PC-9 (cell line): ENCODE data around the gene CST9.

Source experiments
- EZH2 ChIP-seq: fragments of 200-600 bp; sonication (generic); IDR thresholded peaks from 2 replicates; pipeline ENCODE4 v1.8.0; 2017; ENCODE audit warnings: antibody characterized with exemption, low read depth
- TF ChIP-seq, protein P1 (sequence below): fragments of 200-600 bp; sonication (generic); conservative IDR thresholded peaks from 2 replicates; pipeline ENCODE4 v1.6.1; 2017; ENCODE audit warnings: mixed run types, antibody characterized with exemption, mild to moderate bottlenecking, moderate library complexity

DNA sequence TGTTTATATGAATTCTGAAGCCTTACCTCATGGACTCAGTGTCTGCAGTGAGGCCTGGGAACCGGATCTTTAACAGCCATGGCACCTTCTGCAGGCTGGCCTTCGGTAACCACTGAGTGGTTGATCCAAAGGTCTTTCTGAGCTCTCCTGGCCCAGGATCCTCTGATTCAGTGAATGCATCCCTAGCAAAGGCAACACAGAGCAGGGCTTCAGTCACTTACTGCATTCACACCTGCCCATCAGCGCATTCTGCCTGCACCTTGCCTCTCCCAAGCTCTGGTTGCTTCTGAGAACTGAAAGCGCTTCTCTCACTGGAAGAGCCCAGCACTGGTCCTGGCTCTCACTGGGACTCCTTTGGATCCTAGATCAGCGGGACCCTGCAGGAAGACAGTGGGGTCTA lies 8.4 kb upstream of the CST9 start:
- TF ChIP-seq, protein P1, sequence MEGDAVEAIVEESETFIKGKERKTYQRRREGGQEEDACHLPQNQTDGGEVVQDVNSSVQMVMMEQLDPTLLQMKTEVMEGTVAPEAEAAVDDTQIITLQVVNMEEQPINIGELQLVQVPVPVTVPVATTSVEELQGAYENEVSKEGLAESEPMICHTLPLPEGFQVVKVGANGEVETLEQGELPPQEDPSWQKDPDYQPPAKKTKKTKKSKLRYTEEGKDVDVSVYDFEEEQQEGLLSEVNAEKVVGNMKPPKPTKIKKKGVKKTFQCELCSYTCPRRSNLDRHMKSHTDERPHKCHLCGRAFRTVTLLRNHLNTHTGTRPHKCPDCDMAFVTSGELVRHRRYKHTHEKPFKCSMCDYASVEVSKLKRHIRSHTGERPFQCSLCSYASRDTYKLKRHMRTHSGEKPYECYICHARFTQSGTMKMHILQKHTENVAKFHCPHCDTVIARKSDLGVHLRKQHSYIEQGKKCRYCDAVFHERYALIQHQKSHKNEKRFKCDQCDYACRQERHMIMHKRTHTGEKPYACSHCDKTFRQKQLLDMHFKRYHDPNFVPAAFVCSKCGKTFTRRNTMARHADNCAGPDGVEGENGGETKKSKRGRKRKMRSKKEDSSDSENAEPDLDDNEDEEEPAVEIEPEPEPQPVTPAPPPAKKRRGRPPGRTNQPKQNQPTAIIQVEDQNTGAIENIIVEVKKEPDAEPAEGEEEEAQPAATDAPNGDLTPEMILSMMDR: no peak
- TF ChIP-seq EZH2: no peak
